HL-60 (cell line): ENCODE measurements around the gene KIF15.

ENCODE experiments used
- GABPA ChIP-seq: IDR thresholded peaks from 2 replicates; pipeline ENCODE4 v1.6.1; 2012; ENCODE audit warnings: low read depth
- TF ChIP-seq, protein P1 (sequence below): IDR thresholded peaks from one replicate; pipeline ENCODE4 v1.5.1; 2011; ENCODE audit warnings: low read length, control low read depth, inconsistent platforms; ENCODE audit not compliant: insufficient read depth

DNA sequence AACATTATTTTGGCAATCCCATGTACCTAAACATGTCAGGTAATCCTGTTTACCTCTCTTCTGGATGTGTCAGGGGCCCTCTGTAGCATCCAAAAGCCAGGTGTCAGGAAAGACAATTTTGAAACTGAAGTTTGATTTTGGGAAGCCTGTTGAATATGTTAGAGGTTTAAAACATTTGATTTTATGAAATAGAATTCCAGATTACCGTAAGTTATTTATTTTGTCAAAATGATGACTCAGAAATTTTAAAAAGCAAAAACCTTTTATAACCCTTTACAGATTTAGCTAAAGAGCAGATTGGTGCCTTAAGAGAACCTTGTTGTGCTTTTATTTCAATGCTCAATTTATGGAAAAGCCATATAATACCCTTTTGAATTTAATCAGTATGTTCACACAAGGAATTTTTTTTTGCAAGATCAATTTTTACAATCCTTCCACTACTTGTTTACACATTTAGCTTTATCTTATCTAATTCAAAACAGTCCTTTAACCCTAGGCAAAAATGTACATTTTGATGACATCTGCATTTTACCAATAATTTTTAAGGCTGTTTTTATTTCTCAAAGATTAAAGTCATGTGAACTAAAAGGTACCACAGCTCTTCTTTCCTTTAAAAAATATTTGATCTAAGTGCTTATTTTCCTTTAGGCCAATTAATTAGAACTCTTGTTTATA lies 10.0 kb downstream of the KIF15 start:
- TF ChIP-seq, protein P1, sequence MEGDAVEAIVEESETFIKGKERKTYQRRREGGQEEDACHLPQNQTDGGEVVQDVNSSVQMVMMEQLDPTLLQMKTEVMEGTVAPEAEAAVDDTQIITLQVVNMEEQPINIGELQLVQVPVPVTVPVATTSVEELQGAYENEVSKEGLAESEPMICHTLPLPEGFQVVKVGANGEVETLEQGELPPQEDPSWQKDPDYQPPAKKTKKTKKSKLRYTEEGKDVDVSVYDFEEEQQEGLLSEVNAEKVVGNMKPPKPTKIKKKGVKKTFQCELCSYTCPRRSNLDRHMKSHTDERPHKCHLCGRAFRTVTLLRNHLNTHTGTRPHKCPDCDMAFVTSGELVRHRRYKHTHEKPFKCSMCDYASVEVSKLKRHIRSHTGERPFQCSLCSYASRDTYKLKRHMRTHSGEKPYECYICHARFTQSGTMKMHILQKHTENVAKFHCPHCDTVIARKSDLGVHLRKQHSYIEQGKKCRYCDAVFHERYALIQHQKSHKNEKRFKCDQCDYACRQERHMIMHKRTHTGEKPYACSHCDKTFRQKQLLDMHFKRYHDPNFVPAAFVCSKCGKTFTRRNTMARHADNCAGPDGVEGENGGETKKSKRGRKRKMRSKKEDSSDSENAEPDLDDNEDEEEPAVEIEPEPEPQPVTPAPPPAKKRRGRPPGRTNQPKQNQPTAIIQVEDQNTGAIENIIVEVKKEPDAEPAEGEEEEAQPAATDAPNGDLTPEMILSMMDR = no peak
- TF ChIP-seq GABPA = no peak
